ENCODE results near the gene AGPAT2.

Gene AGPAT2

GRCh38 chr9:136686794-136687711 is at the start of gene AGPAT2:
Gene AGPAT2, minus strand, starts transcription at chr9:136687457. Its CDS starts 100 bp downstream, at chr9:136687357.
- no peak for DNase-seq (ENCODE audit: low read depth, low spot score)

- no peak for DNase-seq (ENCODE audit: low read depth, low spot score)
Measured at GRCh38 chr9:136735812-136736480, 48.7 kb upstream of the AGPAT2 start.

- DNase-seq (ENCODE audit: low read depth, low spot score): no peak
Measured at GRCh38 chr9:136734837-136735496, 47.7 kb upstream of the AGPAT2 start.

GRCh38 chr9:136733611-136734010 is 46.4 kb upstream of the AGPAT2 start:
- DNase-seq (ENCODE audit: low read depth, low spot score): no peak

- no peak for DNase-seq (ENCODE audit: low read depth, low spot score)
Measured at GRCh38 chr9:136732444-136733178, 45.4 kb upstream of the AGPAT2 start.

- no peak for DNase-seq (ENCODE audit: low read depth, low spot score)
Measured at GRCh38 chr9:136729926-136730325, 42.7 kb upstream of the AGPAT2 start.

GRCh38 chr9:136729144-136729543 is 41.9 kb upstream of the AGPAT2 start:
- no peak for DNase-seq (ENCODE audit: low read depth, low spot score)

GRCh38 chr9:136728548-136729123 is 41.4 kb upstream of the AGPAT2 start:
- DNase-seq (ENCODE audit: low read depth, low spot score): no peak

GRCh38 chr9:136728080-136728547 is 40.9 kb upstream of the AGPAT2 start:
- DNase-seq (ENCODE audit: low read depth, low spot score): peak; percentile 84

- no peak for DNase-seq (ENCODE audit: low read depth, low spot score)
Measured at GRCh38 chr9:136726631-136727191, 39.5 kb upstream of the AGPAT2 start.

- no peak for DNase-seq (ENCODE audit: low read depth, low spot score)
Measured at GRCh38 chr9:136726118-136726517, 38.9 kb upstream of the AGPAT2 start.

- DNase-seq (ENCODE audit: low read depth, low spot score): no peak
Measured at GRCh38 chr9:136725612-136726011, 38.4 kb upstream of the AGPAT2 start.

GRCh38 chr9:136724772-136725171 is 37.5 kb upstream of the AGPAT2 start:
- no peak for DNase-seq (ENCODE audit: low read depth, low spot score)

GRCh38 chr9:136723989-136724388 is 36.7 kb upstream of the AGPAT2 start:
- DNase-seq (ENCODE audit: low read depth, low spot score): no peak

GRCh38 chr9:136723362-136723976 is 36.2 kb upstream of the AGPAT2 start:
- no peak for DNase-seq (ENCODE audit: low read depth, low spot score)

GRCh38 chr9:136722969-136723356 is 35.7 kb upstream of the AGPAT2 start:
- no peak for DNase-seq (ENCODE audit: low read depth, low spot score)

GRCh38 chr9:136722093-136722968 is 35.1 kb upstream of the AGPAT2 start:
- DNase-seq (ENCODE audit: low read depth, low spot score): no peak

GRCh38 chr9:136721339-136722092 is 34.3 kb upstream of the AGPAT2 start:
- no peak for DNase-seq (ENCODE audit: low read depth, low spot score)

- no peak for DNase-seq (ENCODE audit: low read depth, low spot score)
Measured at GRCh38 chr9:136720898-136721338, 33.7 kb upstream of the AGPAT2 start.

Measured in activated CD4-positive, CD25-positive, alpha-beta regulatory T cell treated with anti-CD3 and anti-CD28 coated beads, Interleukin-2, amount 50 U/mL, for 16 hours (primary cell).